Gastrocnemius medialis (tissue), 4 donors: Measurements from ENCODE around the gene KRT27. TPM values are rescaled to one million over a fixed set of nuclear protein-coding genes. Genes with fewer than 3 reads are reported as not detected.
"Not testable (repeated sequence)": the region's sequence is repeated elsewhere in the genome, so short reads cannot be mapped to it uniquely, and the experiment has no call there.

Experiments
- ATAC-seq, 2 donors: fragments of 150-250 bp; one replicate each; pipeline ENCODE4 v1.9.1; 2016
- DNase-seq, 2 donors: peaks; one replicate each; pipeline ENCODE4 v3.0.0-alpha.2; 2019
- H3K27ac ChIP-seq, 4 donors: fragments of 200-600 bp; sonication (generic); 1 replicate in 1 of 4; 2 replicates in 3 of 4; pipeline ENCODE4 v1.5.1; 2016 to 2018; ENCODE audit warnings: mild to moderate bottlenecking in 2 of 4, moderate library complexity in 1 of 4
- H3K27me3 ChIP-seq, 3 donors: fragments of 200-600 bp; sonication (generic) in 2 of 3; 1 replicate in 1 of 3; 2 replicates in 2 of 3; pipeline versions ENCODE4 v1.5.1 to v1.6.0; 2016 to 2019; ENCODE audit warnings: mild to moderate bottlenecking in 1 of 3, moderate library complexity in 1 of 3
- H3K36me3 ChIP-seq, 2 donors: fragments of 200-600 bp; sonication (generic) in 1 of 2; one replicate each; pipeline ENCODE4 v1.5.1; 2017 to 2018
- H3K4me1 ChIP-seq, 2 donors: fragments of 200-600 bp; sonication (generic) in 1 of 2; one replicate each; pipeline ENCODE4 v1.5.1; 2016 to 2017; ENCODE audit warnings: mild to moderate bottlenecking in 2 of 2
- H3K4me3 ChIP-seq, 4 donors: fragments of 200-600 bp; sonication (generic) in 3 of 4; 1 replicate in 1 of 4; 2 replicates in 3 of 4; pipeline ENCODE4 v1.5.1; 2016 to 2019; ENCODE audit warnings: mild to moderate bottlenecking in 2 of 4
- H3K9me3 ChIP-seq, 3 donors: fragments of 200-600 bp; sonication (generic) in 2 of 3; 1 replicate in 1 of 3; 2 replicates in 2 of 3; pipeline ENCODE4 v1.5.1; 2016 to 2019
- CTCF ChIP-seq, 5 experiments: fragments of 450-650 bp in 3 of 5; fragments of 200-600 bp in 2 of 5; sonication (generic) in 2 of 5; IDR thresholded peaks in 4 of 5; conservative IDR thresholded peaks in 1 of 5; 1 replicate in 4 of 5; 2 replicates in 1 of 5; pipeline ENCODE4 v1.5.1; 2016 to 2019; ENCODE audit warnings: antibody characterized with exemption in 5 of 5, mild to moderate bottlenecking in 3 of 5, moderate library complexity in 3 of 5
- POLR2A ChIP-seq, 2 donors: fragments of 450-650 bp; IDR thresholded peaks; one replicate each; pipeline ENCODE4 v1.6.1; 2017; ENCODE audit warnings: antibody characterized with exemption in 2 of 2, mild to moderate bottlenecking in 2 of 2, moderate library complexity in 2 of 2
- in situ Hi-C, 4 donors: fragments of 200-750 bp; cut with MboI; loops; one replicate each; pipeline versions ENCODE4 v1.15.0 to v1.8.0; 2017; ENCODE audit warnings: low sequenced_read_pairs in 4 of 4
- intact Hi-C: fragments of 100-400 bp; cut with DNase I; formaldehyde crosslinking; loops from one replicate; pipeline ENCODE4 v1.15.1; 2023; ENCODE audit warnings: low total_unique reads
- total RNA-seq, 4 donors: library from RNA; depleted of rRNA; stranded (reverse); fragments of >200 nt; gene quantifications; one replicate each; pipeline versions ENCODE4 v1.1.0 to v1.2.3, GENCODE V29; 2016

The KRT27 gene
- total RNA-seq, 4 donors from 2014 or later: not detected

DNA sequence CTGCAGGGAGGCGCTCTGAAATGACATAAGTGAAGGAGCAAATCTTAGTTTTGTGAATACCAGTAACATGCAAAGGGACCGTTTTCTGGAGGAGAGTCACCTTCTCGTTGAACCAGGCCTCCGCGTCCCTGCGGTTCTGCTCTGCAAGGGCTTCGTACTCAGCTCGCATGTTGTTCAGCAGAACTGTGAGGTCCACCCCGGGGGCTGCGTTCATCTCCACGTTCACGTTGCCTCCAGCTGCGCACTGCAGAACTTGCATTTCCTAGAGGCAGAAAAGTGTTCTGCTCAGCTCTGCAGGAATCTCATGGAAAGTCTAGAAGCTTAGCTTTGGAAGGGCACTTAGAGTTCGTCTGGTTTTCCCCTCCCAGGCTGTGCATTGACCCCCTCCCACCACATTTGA lies 31.3 kb downstream of the KRT27 start:
- Histone ChIP-seq H3K27ac (no peak overlapping the region), H3K36me3 (no peaks in the 10 kb centered on the region), H3K9me3 (no peaks in the 10 kb centered on the region), H3K4me1 (no peaks in the 10 kb centered on the region), H3K4me3 (no peak overlapping the region), H3K27me3 (peaks cover 0 to 9% (median 3%) of the 10 kb centered on the region in 3 donors)
- intact Hi-C loops (no loop called here), in situ Hi-C loops (no loop called here)
- no peak for ATAC-seq
- no peak for DNase-seq
- TF ChIP-seq POLR2A (IDR thresholded peaks at IDR 0.05) (no peak), CTCF (IDR thresholded peaks at IDR 0.05 in 4 of 5, conservative IDR thresholded peaks at IDR 0.05 in 1 of 5) (no peak)

- peaks cover 0 to 9% (median 3%) of the 10 kb centered on the region in 3 donors for H3K27me3 ChIP-seq
- in situ Hi-C loops: no loop called here
- no peaks in the 10 kb centered on the region for H3K9me3 ChIP-seq
- no peaks in the 10 kb centered on the region for H3K4me1 ChIP-seq
- TF ChIP-seq POLR2A (IDR thresholded peaks at IDR 0.05) (no peak), CTCF (IDR thresholded peaks at IDR 0.05 in 4 of 5, conservative IDR thresholded peaks at IDR 0.05 in 1 of 5) (no peak)
- DNase-seq (no peak), ATAC-seq (no peak)
- H3K4me3 ChIP-seq: no peak overlapping the region
- no peak overlapping the region for H3K27ac ChIP-seq
- H3K36me3 ChIP-seq: no peaks in the 10 kb centered on the region
- intact Hi-C loops: no loop called here
These were observed 32.0 kb downstream of the KRT27 start for GRCh38 chr17:40750391-40750790.

DNA sequence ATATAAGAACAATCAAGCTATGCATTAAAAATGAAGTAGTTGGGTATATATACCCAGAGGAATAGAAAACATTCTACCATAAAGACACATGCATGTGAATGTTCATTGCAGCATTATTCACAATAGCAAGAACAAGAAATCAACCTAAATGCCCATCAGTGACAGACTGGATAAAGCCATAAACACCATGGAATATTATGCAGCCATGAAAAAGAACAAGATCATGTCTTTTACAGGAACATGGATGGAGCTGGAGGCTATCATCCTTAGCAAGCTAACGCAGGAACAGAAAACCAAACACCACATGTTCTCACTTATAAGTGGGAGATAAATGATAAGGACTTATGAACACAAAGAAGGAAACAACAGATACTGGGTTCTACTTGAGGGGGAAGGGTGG lies 33.7 kb downstream of the KRT27 start:
- H3K36me3 ChIP-seq, H3K4me1 ChIP-seq, ATAC-seq, in situ Hi-C loops, H3K27me3 ChIP-seq, DNase-seq, H3K27ac ChIP-seq, intact Hi-C loops, H3K9me3 ChIP-seq, H3K4me3 ChIP-seq: not testable (repeated sequence)

DNA sequence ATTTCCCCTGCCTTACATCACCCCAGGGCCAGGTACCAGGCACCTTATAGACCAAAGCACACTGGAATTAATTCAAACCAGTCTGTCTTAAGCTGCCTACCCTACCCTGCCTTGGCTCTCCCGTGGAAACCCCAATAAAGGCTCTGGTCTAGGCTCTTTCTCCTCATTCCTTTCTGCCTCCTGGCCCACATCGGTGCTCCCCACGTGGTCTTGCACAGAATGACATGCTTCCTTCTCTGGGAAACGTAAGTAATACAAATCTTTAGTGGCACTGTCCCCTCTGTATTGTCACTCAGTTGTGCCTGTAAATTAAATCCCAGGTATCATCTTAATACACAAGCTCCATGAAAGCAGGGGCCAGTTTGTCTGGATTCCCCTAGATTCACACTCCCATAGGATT lies 43.8 kb downstream of the KRT27 start:
- ATAC-seq (no peak), DNase-seq (no peak)
- Histone ChIP-seq H3K4me3 (no peak overlapping the region), H3K27ac (no peak overlapping the region), H3K4me1 (no peaks in the 10 kb centered on the region), H3K9me3 (peaks cover 0 to 6% (median 0%) of the 10 kb centered on the region in 3 donors), H3K27me3 (peaks cover 0 to 9% (median 9%) of the 10 kb centered on the region in 3 donors), H3K36me3 (no peaks in the 10 kb centered on the region)
- in situ Hi-C loops (no loop called here), intact Hi-C loops (no loop called here)
- no peak for TF ChIP-seq POLR2A (IDR thresholded peaks at IDR 0.05)
- TF ChIP-seq CTCF (IDR thresholded peaks at IDR 0.05 in 4 of 5, conservative IDR thresholded peaks at IDR 0.05 in 1 of 5): no peak

DNA sequence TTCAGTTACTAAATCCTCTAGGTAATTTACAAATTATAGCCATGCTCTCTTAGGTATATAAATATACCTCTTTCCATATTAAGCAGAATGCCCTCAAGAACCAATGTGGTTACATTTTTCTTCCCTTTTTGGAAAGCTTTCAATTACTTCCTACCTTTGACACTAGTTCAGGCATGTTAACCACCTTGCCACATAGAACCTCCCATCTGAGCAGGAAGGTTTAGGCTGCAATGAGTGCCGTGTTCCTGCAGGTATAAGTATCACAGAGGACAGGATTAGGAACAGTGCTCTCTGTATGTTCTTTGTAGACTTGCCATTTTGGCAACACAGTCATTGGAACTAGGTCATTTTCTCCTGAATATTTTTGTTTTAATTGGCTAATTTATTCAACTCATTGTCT lies 47.3 kb downstream of the KRT27 start:
- TF ChIP-seq CTCF (IDR thresholded peaks at IDR 0.05 in 4 of 5, conservative IDR thresholded peaks at IDR 0.05 in 1 of 5): no peak
- TF ChIP-seq POLR2A (IDR thresholded peaks at IDR 0.05): no peak
- Histone ChIP-seq H3K27me3 (peaks cover 3 to 5% (median 5%) of the 10 kb centered on the region in 3 donors), H3K27ac (no peak overlapping the region), H3K4me1 (no peaks in the 10 kb centered on the region), H3K36me3 (no peaks in the 10 kb centered on the region), H3K9me3 (no peaks in the 10 kb centered on the region), H3K4me3 (no peak overlapping the region)
- in situ Hi-C loops: no loop called here
- intact Hi-C loops: no loop called here
- DNase-seq (no peak), ATAC-seq (no peak)
